Activated T-cell treated with anti-CD3 and anti-CD28 coated beads, Interleukin-2, amount 50 U/mL, for 72 hours (primary cell): Measurements from ENCODE around the gene FCAMR. TPM values are rescaled to one million over a fixed set of nuclear protein-coding genes. Genes with fewer than 3 reads are reported as not detected.

Experiments used
- ATAC-seq, 2 donors: fragments of 150-1000 bp; cut with Tn5 transposase; replicated peaks in 1 of 2; 2 replicates each; pipeline ENCODE4 v1.10.0; 2021; ENCODE audit warnings: moderate library complexity in 2 of 2, mild to moderate bottlenecking in 1 of 2
- DNase-seq, 2 donors: peaks; one replicate each; pipeline ENCODE4 v3.0.0; 2021 to 2022; ENCODE audit warnings: mixed read lengths in 1 of 2
- H3K27ac Mint-ChIP-seq: one replicate; pipeline ENCODE4 v1.8.0; 2022; ENCODE audit warnings: mild to moderate bottlenecking, moderate library complexity, mixed read lengths
- H3K27me3 Mint-ChIP-seq: one replicate; pipeline ENCODE4 v1.8.0; 2022; ENCODE audit warnings: low read depth, mixed read lengths
- H3K36me3 Mint-ChIP-seq, 2 donors: one replicate each; pipeline ENCODE4 v1.8.0; 2022; ENCODE audit warnings: mixed read lengths in 2 of 2, mild to moderate bottlenecking in 1 of 2; ENCODE audit not compliant: insufficient read depth in 2 of 2
- H3K4me1 Mint-ChIP-seq: one replicate; pipeline ENCODE4 v1.8.0; 2022; ENCODE audit warnings: low read depth, mixed read lengths
- H3K4me3 Mint-ChIP-seq, 2 donors: one replicate each; pipeline ENCODE4 v1.8.0; 2022; ENCODE audit warnings: mild to moderate bottlenecking in 2 of 2, mixed read lengths in 2 of 2, moderate library complexity in 2 of 2
- H3K9me3 Mint-ChIP-seq, 2 donors: one replicate each; pipeline ENCODE4 v1.8.0; 2022; ENCODE audit warnings: mixed read lengths in 2 of 2
- total RNA-seq, 2 donors: library from RNA; stranded (reverse); gene quantifications; one replicate each; pipeline ENCODE4 v1.2.3, GENCODE V29; 2022

FCAMR gene
- total RNA-seq, 2 donors from 2014 or later, result not detected

- ATAC-seq (no peak), DNase-seq (no peak)
- no peak overlapping the region for H3K4me3 Mint-ChIP-seq
- peaks cover 9% of the 10 kb centered on the region for H3K27me3 Mint-ChIP-seq
- H3K4me1 Mint-ChIP-seq, result peaks cover 3% of the 10 kb centered on the region
- peaks cover 3 to 4% of the 10 kb centered on the region in 2 donors for H3K9me3 Mint-ChIP-seq
- H3K36me3 Mint-ChIP-seq, result no peaks in the 10 kb centered on the region
- no peak overlapping the region for H3K27ac Mint-ChIP-seq
These were observed 23.0 kb downstream of the FCAMR start for GRCh38 chr1:206947255-206947654.

- H3K27ac Mint-ChIP-seq, result no peak within 1 kb of the TSS
- DNase-seq (no peak), ATAC-seq (no peak)
- H3K4me1 Mint-ChIP-seq, result no peaks in the 10 kb centered on the region
- peaks cover 9% of the 10 kb centered on the region for H3K27me3 Mint-ChIP-seq
- no peaks in the 10 kb centered on the region for H3K36me3 Mint-ChIP-seq
- no peak within 1 kb of the TSS for H3K4me3 Mint-ChIP-seq
- H3K9me3 Mint-ChIP-seq, result peaks cover 3 to 4% of the 10 kb centered on the region in 2 donors
These were observed 24.0 kb downstream of the FCAMR start, which contains the start of gene PIGR for GRCh38 chr1:206946261-206946660. Gene PIGR (minus strand): TSS chr1:206946466. CDS start chr1:206940531, 5,935 bp downstream.

GRCh38 chr1:206945779-206946178, 24.5 kb downstream of the FCAMR start:
- no peaks in the 10 kb centered on the region for H3K36me3 Mint-ChIP-seq
- ATAC-seq (no peak), DNase-seq (no peak)
- peaks cover 9% of the 10 kb centered on the region for H3K27me3 Mint-ChIP-seq
- H3K4me3 Mint-ChIP-seq, result no peak overlapping the region
- H3K4me1 Mint-ChIP-seq, result no peaks in the 10 kb centered on the region
- H3K27ac Mint-ChIP-seq, result no peak overlapping the region
- peaks cover 3 to 4% of the 10 kb centered on the region in 2 donors for H3K9me3 Mint-ChIP-seq

GRCh38 chr1:206944703-206945102, 25.6 kb downstream of the FCAMR start:
- H3K4me1 Mint-ChIP-seq, result no peaks in the 10 kb centered on the region
- H3K4me3 Mint-ChIP-seq, result no peak overlapping the region
- no peaks in the 10 kb centered on the region for H3K36me3 Mint-ChIP-seq
- no peaks in the 10 kb centered on the region for H3K9me3 Mint-ChIP-seq
- no peak overlapping the region for H3K27ac Mint-ChIP-seq
- DNase-seq (no peak), ATAC-seq (no peak)
- H3K27me3 Mint-ChIP-seq, result peaks cover 9% of the 10 kb centered on the region

- ATAC-seq (no peak), DNase-seq (no peak)
- H3K27ac Mint-ChIP-seq, result no peak overlapping the region
- H3K9me3 Mint-ChIP-seq, result no peaks in the 10 kb centered on the region
- peaks cover 9% of the 10 kb centered on the region for H3K27me3 Mint-ChIP-seq
- H3K4me1 Mint-ChIP-seq, result no peaks in the 10 kb centered on the region
- H3K4me3 Mint-ChIP-seq, result no peak overlapping the region
- H3K36me3 Mint-ChIP-seq, result no peaks in the 10 kb centered on the region
These were observed 28.4 kb downstream of the FCAMR start for GRCh38 chr1:206941766-206942418.

GRCh38 chr1:206940588-206940936, 29.7 kb downstream of the FCAMR start:
- DNase-seq, result no peak
- no peak overlapping the region for H3K4me3 Mint-ChIP-seq
- no peak for ATAC-seq
- H3K36me3 Mint-ChIP-seq, result no peaks in the 10 kb centered on the region
- no peak overlapping the region for H3K27ac Mint-ChIP-seq
- H3K27me3 Mint-ChIP-seq, result no peaks in the 10 kb centered on the region
- H3K9me3 Mint-ChIP-seq, result no peaks in the 10 kb centered on the region
- H3K4me1 Mint-ChIP-seq, result no peaks in the 10 kb centered on the region

GRCh38 chr1:206939841-206940587, 30.2 kb downstream of the FCAMR start:
- DNase-seq (no peak), ATAC-seq (no peak)
- Mint-ChIP-seq H3K9me3 (no peaks in the 10 kb centered on the region), H3K27ac (no peak overlapping the region), H3K27me3 (no peaks in the 10 kb centered on the region), H3K36me3 (no peaks in the 10 kb centered on the region), H3K4me1 (no peaks in the 10 kb centered on the region), H3K4me3 (no peak overlapping the region)

GRCh38 chr1:206939131-206939530, 31.1 kb downstream of the FCAMR start:
- H3K4me1 Mint-ChIP-seq, result no peaks in the 10 kb centered on the region
- no peaks in the 10 kb centered on the region for H3K9me3 Mint-ChIP-seq
- H3K4me3 Mint-ChIP-seq, result no peak overlapping the region
- ATAC-seq (no peak), DNase-seq (no peak)
- no peaks in the 10 kb centered on the region for H3K36me3 Mint-ChIP-seq
- H3K27me3 Mint-ChIP-seq, result no peaks in the 10 kb centered on the region
- H3K27ac Mint-ChIP-seq, result no peak overlapping the region

GRCh38 chr1:206937425-206937824, 32.8 kb downstream of the FCAMR start:
- Mint-ChIP-seq H3K36me3 (no peaks in the 10 kb centered on the region), H3K27ac (no peak overlapping the region), H3K4me3 (no peak overlapping the region), H3K4me1 (peaks cover 11% of the 10 kb centered on the region), H3K27me3 (no peaks in the 10 kb centered on the region), H3K9me3 (no peaks in the 10 kb centered on the region)
- DNase-seq (no peak), ATAC-seq (no peak)

- ATAC-seq, result peak; percentile 63 to 76
- Mint-ChIP-seq H3K4me1 (peaks cover 30% of the 10 kb centered on the region), H3K27ac (no peak overlapping the region), H3K36me3 (no peaks in the 10 kb centered on the region), H3K9me3 (no peaks in the 10 kb centered on the region), H3K27me3 (no peaks in the 10 kb centered on the region), H3K4me3 (no peak overlapping the region)
- peak; percentile 69 to 70 for DNase-seq
These were observed 34.7 kb downstream of the FCAMR start for GRCh38 chr1:206935491-206936067.

GRCh38 chr1:206933333-206933945, 36.8 kb downstream of the FCAMR start:
- Mint-ChIP-seq H3K4me3 (no peak overlapping the region), H3K9me3 (no peaks in the 10 kb centered on the region), H3K27me3 (no peaks in the 10 kb centered on the region), H3K27ac (no peak overlapping the region), H3K36me3 (no peaks in the 10 kb centered on the region), H3K4me1 (peaks cover 42% of the 10 kb centered on the region)
- ATAC-seq (peak; percentile 54), DNase-seq (peak; percentile 76 to 82)

- no peak overlapping the region for H3K4me3 Mint-ChIP-seq
- H3K4me1 Mint-ChIP-seq, result peaks cover 52% of the 10 kb centered on the region
- ATAC-seq (no peak), DNase-seq (no peak)
- no peaks in the 10 kb centered on the region for H3K36me3 Mint-ChIP-seq
- H3K27me3 Mint-ChIP-seq, result no peaks in the 10 kb centered on the region
- H3K9me3 Mint-ChIP-seq, result no peaks in the 10 kb centered on the region
- no peak overlapping the region for H3K27ac Mint-ChIP-seq
These were observed 38.1 kb downstream of the FCAMR start for GRCh38 chr1:206932177-206932576.

GRCh38 chr1:206931709-206932108, 38.6 kb downstream of the FCAMR start:
- ATAC-seq, result no peak
- H3K27ac Mint-ChIP-seq, result no peak overlapping the region
- peaks cover 52% of the 10 kb centered on the region for H3K4me1 Mint-ChIP-seq

More at GRCh38 chr1:206931709-206932108, 38.6 kb downstream of the FCAMR start:
- Mint-ChIP-seq H3K36me3 (no peaks in the 10 kb centered on the region), H3K27me3 (no peaks in the 10 kb centered on the region), H3K4me3 (no peak overlapping the region), H3K9me3 (no peaks in the 10 kb centered on the region)
- no peak for DNase-seq
